ENCODE data around the gene EPDR1.

DNA sequence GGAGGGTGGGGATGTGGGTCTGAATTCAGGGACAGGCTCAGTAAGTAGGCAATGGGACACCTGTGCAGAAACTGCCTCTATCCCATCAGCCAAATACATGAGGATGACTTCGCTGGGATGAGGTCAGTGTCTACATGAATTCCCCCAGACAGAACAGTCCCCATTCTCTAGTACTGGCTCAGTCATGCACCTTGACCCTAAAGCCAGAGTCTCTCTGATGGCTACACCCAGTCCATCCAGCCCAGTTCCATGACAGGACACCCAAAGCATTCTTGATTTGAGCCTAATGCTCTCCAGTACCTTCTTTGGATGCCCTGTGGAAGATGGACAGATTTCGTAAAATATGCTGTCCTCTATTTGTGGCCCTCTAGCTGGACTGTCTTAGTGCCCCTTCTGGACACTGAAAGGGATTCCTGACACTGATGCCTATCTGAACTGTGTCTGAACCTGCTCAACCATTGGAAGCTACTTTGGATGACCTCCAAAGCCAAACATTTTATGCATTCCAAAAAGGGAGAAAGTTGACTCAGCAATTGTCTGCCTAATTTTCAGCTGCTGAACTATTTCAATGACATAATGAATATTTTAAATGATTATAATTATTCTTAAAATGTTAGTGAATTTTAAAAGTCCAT lies 18.4 kb upstream of the EPDR1 start:
- TF ChIP-seq CTCF (IDR thresholded peaks at IDR 0.05) (no peak), POLR2A (IDR thresholded peaks at IDR 0.05) (no peak)

All from uterus (tissue), 2 donors.